ENCODE data around the gene PEF1. TPM values are rescaled to one million over a fixed set of nuclear protein-coding genes. Genes with fewer than 3 reads are reported as not detected.
A peak's percentile ranks its signal among the peaks of the same experiment; 100 is the strongest.

Gene PEF1, protein sequence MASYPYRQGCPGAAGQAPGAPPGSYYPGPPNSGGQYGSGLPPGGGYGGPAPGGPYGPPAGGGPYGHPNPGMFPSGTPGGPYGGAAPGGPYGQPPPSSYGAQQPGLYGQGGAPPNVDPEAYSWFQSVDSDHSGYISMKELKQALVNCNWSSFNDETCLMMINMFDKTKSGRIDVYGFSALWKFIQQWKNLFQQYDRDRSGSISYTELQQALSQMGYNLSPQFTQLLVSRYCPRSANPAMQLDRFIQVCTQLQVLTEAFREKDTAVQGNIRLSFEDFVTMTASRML
- total RNA-seq (2014; rRNA removed; shearing (Covaris generic)), result 97.5 and 131 TPM in 2 replicates
- polyA plus RNA-seq (2016; fragmentation: Nextera tagmentation; extraction: Ambion mirVana), result 71.3 and 77.8 TPM in 2 replicates

DNA sequence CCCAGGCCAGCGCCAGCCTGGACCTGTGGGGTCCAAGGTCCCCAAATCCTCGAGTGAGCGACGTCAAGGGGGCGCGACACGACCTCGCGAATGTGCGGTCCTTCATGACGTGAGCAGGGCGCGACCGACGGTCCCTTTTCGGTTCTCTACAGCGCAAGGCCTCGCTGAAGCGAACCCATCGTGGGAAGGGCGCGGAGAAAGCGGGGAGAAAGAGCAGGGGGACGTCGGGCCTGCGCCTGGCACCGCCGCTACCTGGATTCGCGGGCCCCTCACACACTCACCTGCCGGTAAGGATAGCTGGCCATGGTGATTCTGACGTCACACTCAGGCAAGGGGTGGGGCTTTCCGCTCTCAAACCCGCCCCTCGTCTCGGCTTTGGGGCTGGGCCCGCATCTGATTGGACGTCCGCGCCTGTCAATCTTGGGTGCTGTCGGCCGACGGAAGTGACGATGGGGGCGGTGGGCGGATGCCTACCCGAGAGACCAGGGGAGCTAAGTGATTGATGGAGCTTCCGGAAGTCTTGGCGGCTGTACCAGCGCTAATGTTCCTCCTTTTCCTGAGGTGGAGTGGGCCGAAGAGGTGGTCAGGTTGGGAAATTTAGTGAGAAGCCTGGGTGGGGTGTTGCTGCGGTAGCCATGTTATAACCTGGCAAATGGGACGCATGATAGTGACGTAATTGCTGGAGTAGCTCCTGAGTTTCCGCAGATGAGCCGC lies at the start of gene PEF1:
Gene PEF1 (minus strand): TSS at position 317 of the 714 bp plus-strand sequence. CDS start 12 bp downstream, at position 305.
- H4K20me1 ChIP-seq (ENCODE audit: insufficient read depth), result no peaks in the 10 kb centered on the region
- TF ChIP-seq EZH2 (IDR thresholded peaks at IDR 0.05; ENCODE audit: insufficient read depth, poor library complexity, severe bottlenecking) (no peak), EZH2phosphoT487 (IDR thresholded peaks at IDR 0.05; ENCODE audit: insufficient read depth, low read depth) (no peak)
- no peaks in the 10 kb centered on the region for H3K27me3 ChIP-seq (replicated peaks; ENCODE audit: insufficient read depth)
- H3K27ac ChIP-seq, result peak within 1 kb of the TSS; percentile 98
- no peaks in the 10 kb centered on the region for H3K9me2 ChIP-seq (ENCODE audit: insufficient read depth)
- peak within 1 kb of the TSS; percentile 91 for H2AFZ ChIP-seq
- H3F3A ChIP-seq (ENCODE audit: insufficient read depth), result peaks cover 36% of the 10 kb centered on the region; the same call in 1 of the 2 replicates
- DNase-seq, result peak; percentile 99
- H3K9ac ChIP-seq, result peak within 1 kb of the TSS; percentile 98
- 0% methylated on average over 54 to 56 of the region's 56 CpGs for WGBS, 2 experiments (ENCODE audit: low coverage in 1 of 2, low lambda C conversion rate in 2 of 2, missing lambda C conversion rate in 2 of 2)
- in situ Hi-C loops (cut with MboI), result no loop called here
- H3K4me1 ChIP-seq (ENCODE audit: insufficient read depth), result peaks cover 22% of the 10 kb centered on the region
- peak within 1 kb of the TSS; percentile 94 for H3K4me2 ChIP-seq (ENCODE audit: unreplicated experiment)
- no peaks in the 10 kb centered on the region for H3K36me3 ChIP-seq (ENCODE audit: low read depth)
- H3K4me3 ChIP-seq, result peak within 1 kb of the TSS; percentile 90
- no peaks in the 10 kb centered on the region for H3K9me3 ChIP-seq (ENCODE audit: low read depth)
- peaks cover 53% of the 10 kb centered on the region for H3K79me2 ChIP-seq (ENCODE audit: insufficient read depth)

DNA sequence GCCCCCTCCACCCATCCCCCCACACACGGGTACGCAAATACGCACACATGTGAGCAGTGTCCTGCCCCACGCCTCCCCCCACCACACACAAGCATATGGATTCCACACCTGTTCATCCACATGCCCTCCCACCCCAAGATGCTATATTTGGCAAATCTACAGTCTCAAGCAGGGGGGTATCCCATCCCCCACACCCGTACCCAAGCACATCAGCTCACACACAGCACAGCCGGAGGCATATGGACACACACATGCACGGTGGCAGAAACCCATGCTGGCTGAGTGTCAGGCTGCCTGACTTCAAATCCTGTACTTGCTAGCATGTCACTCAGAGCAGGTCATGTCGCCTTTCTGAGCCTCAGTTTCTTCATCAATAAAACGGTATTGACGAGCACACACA lies 48.6 kb upstream of the PEF1 start:
- H3K9ac ChIP-seq, result no peak overlapping the region
- no peak overlapping the region for H3K27ac ChIP-seq
- H3K79me2 ChIP-seq (ENCODE audit: insufficient read depth), result peaks cover 6% of the 10 kb centered on the region; the same call in 1 of the 2 replicates
- WGBS, 2 experiments (ENCODE audit: low coverage in 1 of 2, low lambda C conversion rate in 2 of 2, missing lambda C conversion rate in 2 of 2), result 61 to 66% methylated on average over 7 to 10 of the region's 10 CpGs
- no peaks in the 10 kb centered on the region for H3F3A ChIP-seq (ENCODE audit: insufficient read depth)
- H3K4me1 ChIP-seq (ENCODE audit: insufficient read depth), result peaks cover 18% of the 10 kb centered on the region
- no peaks in the 10 kb centered on the region for H4K20me1 ChIP-seq (ENCODE audit: insufficient read depth)
- no peaks in the 10 kb centered on the region for H3K27me3 ChIP-seq (replicated peaks; ENCODE audit: insufficient read depth)
- no peak for DNase-seq
- peaks cover 24% of the 10 kb centered on the region for H3K36me3 ChIP-seq (ENCODE audit: low read depth)
- TF ChIP-seq EZH2 (IDR thresholded peaks at IDR 0.05; ENCODE audit: insufficient read depth, poor library complexity, severe bottlenecking) (no peak), EZH2phosphoT487 (IDR thresholded peaks at IDR 0.05; ENCODE audit: insufficient read depth, low read depth) (no peak)
- no peaks in the 10 kb centered on the region for H3K9me2 ChIP-seq (ENCODE audit: insufficient read depth)
- H2AFZ ChIP-seq, result no peak overlapping the region
- in situ Hi-C loops (cut with MboI), result no loop called here
- no peaks in the 10 kb centered on the region for H3K9me3 ChIP-seq (ENCODE audit: low read depth)
- H3K4me2 ChIP-seq (ENCODE audit: unreplicated experiment), result no peak overlapping the region
- no peak overlapping the region for H3K4me3 ChIP-seq

DNA sequence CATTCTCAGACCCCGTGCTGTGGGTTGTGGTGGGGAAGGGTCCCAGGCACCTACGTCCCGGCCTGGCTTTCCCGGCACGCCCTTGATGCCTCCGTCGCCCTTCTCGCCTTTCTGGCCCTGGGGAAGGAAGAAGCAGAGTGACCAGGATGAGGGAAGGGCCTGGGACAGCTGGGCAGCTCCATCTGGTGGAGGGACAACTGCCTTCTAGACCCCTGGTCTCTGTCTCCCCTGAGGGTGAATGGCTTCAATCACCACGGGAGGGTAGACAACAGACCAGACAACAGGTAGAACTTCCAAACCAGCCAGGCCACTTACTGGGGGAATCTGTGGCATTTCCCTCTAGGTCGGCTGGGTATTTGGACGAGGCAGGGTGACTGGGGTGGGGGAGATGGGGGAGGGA lies 47.3 kb upstream of the PEF1 start:
- Histone ChIP-seq H3F3A (ENCODE audit: insufficient read depth) (no peaks in the 10 kb centered on the region), H3K27ac (no peak overlapping the region), H3K36me3 (ENCODE audit: low read depth) (peaks cover 19% of the 10 kb centered on the region), H3K9me2 (ENCODE audit: insufficient read depth) (no peaks in the 10 kb centered on the region), H3K4me1 (ENCODE audit: insufficient read depth) (peaks cover 18% of the 10 kb centered on the region), H3K79me2 (ENCODE audit: insufficient read depth) (no peaks in the 10 kb centered on the region), H3K4me2 (ENCODE audit: unreplicated experiment) (no peak overlapping the region), H3K9me3 (ENCODE audit: low read depth) (no peaks in the 10 kb centered on the region), H3K4me3 (no peak overlapping the region), H3K9ac (no peak overlapping the region), H4K20me1 (ENCODE audit: insufficient read depth) (no peaks in the 10 kb centered on the region), H2AFZ (no peak overlapping the region), H3K27me3 (replicated peaks; ENCODE audit: insufficient read depth) (no peaks in the 10 kb centered on the region)
- in situ Hi-C loops (cut with MboI), result no loop called here
- no peak for DNase-seq
- no peak for TF ChIP-seq EZH2 (IDR thresholded peaks at IDR 0.05; ENCODE audit: insufficient read depth, poor library complexity, severe bottlenecking)
- TF ChIP-seq EZH2phosphoT487 (IDR thresholded peaks at IDR 0.05; ENCODE audit: insufficient read depth, low read depth), result no peak
- 90 to 93% methylated on average over 11 of the region's 11 CpGs for WGBS, 2 experiments (ENCODE audit: low coverage in 1 of 2, low lambda C conversion rate in 2 of 2, missing lambda C conversion rate in 2 of 2)

DNA sequence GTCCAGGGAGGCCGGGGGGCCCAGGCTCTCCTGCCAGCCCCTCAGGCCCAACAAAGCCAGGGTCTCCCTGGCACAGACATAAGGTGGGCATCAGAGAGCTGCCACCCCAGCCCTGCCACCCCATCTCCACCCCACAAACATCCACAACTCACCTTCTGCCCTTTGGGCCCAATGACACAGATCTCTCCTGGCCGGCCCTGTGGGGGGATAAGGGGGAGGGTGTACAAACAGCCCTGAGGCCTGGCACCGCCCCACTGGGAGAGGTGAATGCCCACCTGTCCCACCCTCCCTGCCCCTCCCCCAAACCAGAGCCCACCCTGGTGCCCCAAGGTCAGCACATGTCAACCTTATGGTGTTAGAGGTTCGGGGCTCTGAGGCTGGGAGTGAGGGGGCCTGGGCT lies 46.8 kb upstream of the PEF1 start:
- H3F3A ChIP-seq (ENCODE audit: insufficient read depth), result no peaks in the 10 kb centered on the region
- no peak overlapping the region for H2AFZ ChIP-seq
- no peaks in the 10 kb centered on the region for H3K9me2 ChIP-seq (ENCODE audit: insufficient read depth)
- H3K4me1 ChIP-seq (ENCODE audit: insufficient read depth), result peaks cover 18% of the 10 kb centered on the region
- no peak for DNase-seq
- H3K4me3 ChIP-seq, result no peak overlapping the region
- in situ Hi-C loops (cut with MboI), result no loop called here
- H3K4me2 ChIP-seq (ENCODE audit: unreplicated experiment), result no peak overlapping the region
- H3K9me3 ChIP-seq (ENCODE audit: low read depth), result no peaks in the 10 kb centered on the region
- TF ChIP-seq EZH2phosphoT487 (IDR thresholded peaks at IDR 0.05; ENCODE audit: insufficient read depth, low read depth) (no peak), EZH2 (IDR thresholded peaks at IDR 0.05; ENCODE audit: insufficient read depth, poor library complexity, severe bottlenecking) (no peak)
- no peak overlapping the region for H3K9ac ChIP-seq
- peaks cover 17% of the 10 kb centered on the region for H3K36me3 ChIP-seq (ENCODE audit: low read depth)
- 79 to 86% methylated on average over 2 to 4 of the region's 4 CpGs for WGBS, 2 experiments (ENCODE audit: low coverage in 1 of 2, low lambda C conversion rate in 2 of 2, missing lambda C conversion rate in 2 of 2)
- H3K27me3 ChIP-seq (replicated peaks; ENCODE audit: insufficient read depth), result no peaks in the 10 kb centered on the region
- no peaks in the 10 kb centered on the region for H3K79me2 ChIP-seq (ENCODE audit: insufficient read depth)
- H3K27ac ChIP-seq, result no peak overlapping the region
- no peaks in the 10 kb centered on the region for H4K20me1 ChIP-seq (ENCODE audit: insufficient read depth)
